ENCODE measurements around the gene SARDH.

SARDH gene

GRCh38 chr9:133656211-133657119, 81.7 kb downstream of the SARDH start:
- Histone ChIP-seq H3K36me3 (ENCODE audit: control insufficient read depth, low read depth, low read length) (no peaks in the 10 kb centered on the region), H3K27ac (ENCODE audit: low read length) (no peak overlapping the region), H3K4me1 (ENCODE audit: control insufficient read depth, low read depth, low read length) (peaks cover 10% of the 10 kb centered on the region), H3K9me3 (ENCODE audit: control insufficient read depth, low read depth, low read length) (no peaks in the 10 kb centered on the region), H3K27me3 (ENCODE audit: control insufficient read depth, insufficient read depth, low read length) (peaks cover 48% of the 10 kb centered on the region), H3K4me3 (ENCODE audit: low read length) (no peak overlapping the region), H3K9ac (ENCODE audit: low read length) (no peak overlapping the region)

GRCh38 chr9:133655701-133656100, 82.5 kb downstream of the SARDH start:
- Histone ChIP-seq H3K27ac (ENCODE audit: low read length) (no peak overlapping the region), H3K4me1 (ENCODE audit: control insufficient read depth, low read depth, low read length) (peaks cover 10% of the 10 kb centered on the region), H3K9me3 (ENCODE audit: control insufficient read depth, low read depth, low read length) (no peaks in the 10 kb centered on the region), H3K4me3 (ENCODE audit: low read length) (no peak overlapping the region), H3K36me3 (ENCODE audit: control insufficient read depth, low read depth, low read length) (no peaks in the 10 kb centered on the region), H3K27me3 (ENCODE audit: control insufficient read depth, insufficient read depth, low read length) (peaks cover 48% of the 10 kb centered on the region), H3K9ac (ENCODE audit: low read length) (no peak overlapping the region)

- H3K4me3 ChIP-seq (ENCODE audit: low read length), result no peak overlapping the region
- H3K27me3 ChIP-seq (ENCODE audit: control insufficient read depth, insufficient read depth, low read length), result peaks cover 42% of the 10 kb centered on the region
- H3K4me1 ChIP-seq (ENCODE audit: control insufficient read depth, low read depth, low read length), result peaks cover 10% of the 10 kb centered on the region
- H3K36me3 ChIP-seq (ENCODE audit: control insufficient read depth, low read depth, low read length), result no peaks in the 10 kb centered on the region
- H3K27ac ChIP-seq (ENCODE audit: low read length), result no peak overlapping the region
- H3K9ac ChIP-seq (ENCODE audit: low read length), result no peak overlapping the region
- no peaks in the 10 kb centered on the region for H3K9me3 ChIP-seq (ENCODE audit: control insufficient read depth, low read depth, low read length)
These were observed 83.2 kb downstream of the SARDH start for GRCh38 chr9:133654736-133655657.

DNA sequence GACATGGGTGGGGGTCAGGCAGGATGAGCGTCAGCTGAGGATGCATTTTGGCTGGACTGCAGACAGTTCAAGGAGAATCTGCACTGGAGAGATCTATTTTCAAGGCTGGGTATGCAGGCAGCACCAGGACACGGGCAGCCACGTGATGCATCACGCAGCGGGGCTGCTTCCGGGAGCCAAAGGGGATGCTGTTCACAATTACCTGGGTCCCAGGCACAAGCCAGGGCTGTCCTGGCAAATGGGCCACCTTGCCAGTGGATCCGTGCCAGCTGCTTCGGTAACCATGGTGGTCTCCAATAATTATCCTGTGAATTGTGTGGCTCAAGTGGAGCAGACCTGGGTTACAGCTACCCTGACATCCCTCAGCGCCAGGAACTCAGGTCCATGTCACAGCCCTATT, 84.5 kb downstream of the SARDH start:
- Histone ChIP-seq H3K9ac (ENCODE audit: low read length) (no peak overlapping the region), H3K9me3 (ENCODE audit: control insufficient read depth, low read depth, low read length) (no peaks in the 10 kb centered on the region), H3K4me3 (ENCODE audit: low read length) (no peak overlapping the region), H3K36me3 (ENCODE audit: control insufficient read depth, low read depth, low read length) (no peaks in the 10 kb centered on the region), H3K27ac (ENCODE audit: low read length) (no peak overlapping the region), H3K4me1 (ENCODE audit: control insufficient read depth, low read depth, low read length) (peaks cover 4% of the 10 kb centered on the region), H3K27me3 (ENCODE audit: control insufficient read depth, insufficient read depth, low read length) (peaks cover 29% of the 10 kb centered on the region)

DNA sequence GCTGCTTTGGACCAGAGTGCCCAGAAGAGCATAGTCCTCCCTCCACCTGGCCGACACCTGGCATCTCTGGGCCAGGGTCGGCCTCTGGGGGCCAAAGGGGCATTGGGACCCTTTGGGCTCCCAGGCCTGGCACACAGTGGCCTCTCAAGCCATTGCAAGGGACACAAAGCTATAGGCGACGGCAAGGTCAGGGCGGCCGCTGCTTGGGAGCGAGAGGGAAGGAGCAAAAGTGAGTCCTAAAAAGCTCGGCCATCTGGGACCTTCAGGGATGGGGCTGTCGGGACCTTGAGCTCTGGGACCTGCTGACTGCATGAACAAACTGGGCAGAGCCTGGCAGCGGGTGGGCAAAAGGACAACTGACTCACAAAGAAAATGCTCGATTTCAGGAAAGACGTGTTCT, 88.1 kb downstream of the SARDH start:
- Histone ChIP-seq H3K4me1 (ENCODE audit: control insufficient read depth, low read depth, low read length) (no peaks in the 10 kb centered on the region), H3K27ac (ENCODE audit: low read length) (no peak overlapping the region), H3K4me3 (ENCODE audit: low read length) (no peak overlapping the region), H3K27me3 (ENCODE audit: control insufficient read depth, insufficient read depth, low read length) (no peaks in the 10 kb centered on the region), H3K36me3 (ENCODE audit: control insufficient read depth, low read depth, low read length) (no peaks in the 10 kb centered on the region), H3K9ac (ENCODE audit: low read length) (no peak overlapping the region), H3K9me3 (ENCODE audit: control insufficient read depth, low read depth, low read length) (no peaks in the 10 kb centered on the region)

DNA sequence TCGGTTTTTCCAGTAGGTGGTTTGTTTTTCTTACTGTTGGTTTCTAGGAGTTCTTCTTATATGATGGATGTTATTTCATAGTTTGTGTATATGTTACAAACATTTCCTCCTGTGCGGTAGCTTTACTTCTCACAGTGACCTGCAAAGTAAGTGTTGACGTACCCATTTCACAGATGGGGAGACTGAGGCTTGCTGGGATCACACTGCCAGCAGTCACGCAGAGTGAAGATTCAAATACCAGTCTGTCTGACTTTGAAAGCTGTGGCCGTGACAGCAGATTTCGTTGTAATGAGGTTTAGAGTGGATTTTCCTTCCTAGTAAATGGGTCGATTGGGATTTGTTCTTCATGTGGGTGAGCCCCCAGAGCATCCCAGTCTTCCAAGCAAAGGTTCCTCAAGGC, 89.0 kb downstream of the SARDH start:
- Histone ChIP-seq H3K27me3 (ENCODE audit: control insufficient read depth, insufficient read depth, low read length) (no peaks in the 10 kb centered on the region), H3K9ac (ENCODE audit: low read length) (no peak overlapping the region), H3K36me3 (ENCODE audit: control insufficient read depth, low read depth, low read length) (no peaks in the 10 kb centered on the region), H3K4me1 (ENCODE audit: control insufficient read depth, low read depth, low read length) (no peaks in the 10 kb centered on the region), H3K4me3 (ENCODE audit: low read length) (no peak overlapping the region), H3K9me3 (ENCODE audit: control insufficient read depth, low read depth, low read length) (no peaks in the 10 kb centered on the region), H3K27ac (ENCODE audit: low read length) (no peak overlapping the region)

DNA sequence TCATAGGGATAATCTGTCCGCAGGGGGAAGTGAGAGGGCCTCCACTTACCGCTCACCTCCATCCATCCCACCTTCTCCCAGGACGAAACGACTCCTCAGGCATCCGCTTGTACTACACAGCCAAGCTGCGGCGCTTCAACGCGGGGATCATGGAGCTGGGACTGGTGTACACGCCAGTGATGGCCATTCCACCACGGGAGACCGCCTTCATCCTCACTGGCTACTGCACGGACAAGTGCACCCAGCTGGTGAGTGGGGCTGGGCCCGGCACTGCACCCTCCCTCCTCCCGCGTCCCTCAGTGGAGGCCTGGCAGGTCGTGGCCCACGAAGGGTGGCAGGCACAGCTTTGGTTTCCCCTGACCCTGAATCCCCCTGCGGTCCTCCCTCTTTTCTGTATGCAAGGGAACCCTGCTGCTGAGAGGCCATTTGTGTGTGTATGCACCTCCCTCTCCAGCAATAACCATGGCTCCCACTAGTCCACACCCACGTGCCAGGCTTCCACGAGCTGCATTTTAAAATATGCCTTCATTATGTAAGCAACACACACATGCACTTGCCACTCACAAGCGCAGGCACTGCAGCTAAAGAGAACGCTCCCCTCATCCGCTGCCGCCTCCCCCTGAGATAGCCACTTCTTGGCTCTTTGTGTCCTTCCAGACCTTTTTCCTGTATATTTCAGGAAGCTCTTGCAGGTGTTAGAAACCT, 90.2 kb downstream of the SARDH start:
- Histone ChIP-seq H3K4me1 (ENCODE audit: control insufficient read depth, low read depth, low read length) (no peaks in the 10 kb centered on the region), H3K36me3 (ENCODE audit: control insufficient read depth, low read depth, low read length) (no peaks in the 10 kb centered on the region), H3K27me3 (ENCODE audit: control insufficient read depth, insufficient read depth, low read length) (no peaks in the 10 kb centered on the region), H3K9me3 (ENCODE audit: control insufficient read depth, low read depth, low read length) (no peaks in the 10 kb centered on the region), H3K9ac (ENCODE audit: low read length) (no peak overlapping the region), H3K4me3 (ENCODE audit: low read length) (no peak overlapping the region), H3K27ac (ENCODE audit: low read length) (no peak overlapping the region)

DNA sequence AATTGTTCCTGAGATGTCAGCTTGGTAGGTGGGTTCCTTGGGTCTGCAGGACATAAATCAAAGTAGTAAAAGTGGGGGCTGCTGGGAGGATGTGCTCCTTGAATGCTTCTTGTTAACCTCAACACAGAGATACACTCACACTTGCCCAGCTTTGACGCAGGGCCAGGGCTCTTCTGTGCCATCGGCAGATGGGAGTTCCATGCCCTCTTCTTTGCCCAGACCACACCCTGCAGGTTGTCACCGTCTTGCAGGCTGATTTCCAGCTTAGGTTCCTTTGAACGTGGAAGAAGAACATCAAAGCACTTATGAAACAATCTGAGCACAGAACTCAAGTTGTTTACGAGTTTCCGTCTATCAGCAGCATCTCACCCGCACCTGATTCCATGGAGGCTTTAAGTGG, 91.0 kb downstream of the SARDH start:
- no peak overlapping the region for H3K4me3 ChIP-seq (ENCODE audit: low read length)
- no peaks in the 10 kb centered on the region for H3K36me3 ChIP-seq (ENCODE audit: control insufficient read depth, low read depth, low read length)
- no peak overlapping the region for H3K27ac ChIP-seq (ENCODE audit: low read length)
- H3K27me3 ChIP-seq (ENCODE audit: control insufficient read depth, insufficient read depth, low read length), result no peaks in the 10 kb centered on the region
- H3K9ac ChIP-seq (ENCODE audit: low read length), result no peak overlapping the region
- H3K4me1 ChIP-seq (ENCODE audit: control insufficient read depth, low read depth, low read length), result no peaks in the 10 kb centered on the region
- no peaks in the 10 kb centered on the region for H3K9me3 ChIP-seq (ENCODE audit: control insufficient read depth, low read depth, low read length)

GRCh38 chr9:133645021-133645765, 93.0 kb downstream of the SARDH start:
- H3K27me3 ChIP-seq (ENCODE audit: control insufficient read depth, insufficient read depth, low read length), result no peaks in the 10 kb centered on the region

DNA sequence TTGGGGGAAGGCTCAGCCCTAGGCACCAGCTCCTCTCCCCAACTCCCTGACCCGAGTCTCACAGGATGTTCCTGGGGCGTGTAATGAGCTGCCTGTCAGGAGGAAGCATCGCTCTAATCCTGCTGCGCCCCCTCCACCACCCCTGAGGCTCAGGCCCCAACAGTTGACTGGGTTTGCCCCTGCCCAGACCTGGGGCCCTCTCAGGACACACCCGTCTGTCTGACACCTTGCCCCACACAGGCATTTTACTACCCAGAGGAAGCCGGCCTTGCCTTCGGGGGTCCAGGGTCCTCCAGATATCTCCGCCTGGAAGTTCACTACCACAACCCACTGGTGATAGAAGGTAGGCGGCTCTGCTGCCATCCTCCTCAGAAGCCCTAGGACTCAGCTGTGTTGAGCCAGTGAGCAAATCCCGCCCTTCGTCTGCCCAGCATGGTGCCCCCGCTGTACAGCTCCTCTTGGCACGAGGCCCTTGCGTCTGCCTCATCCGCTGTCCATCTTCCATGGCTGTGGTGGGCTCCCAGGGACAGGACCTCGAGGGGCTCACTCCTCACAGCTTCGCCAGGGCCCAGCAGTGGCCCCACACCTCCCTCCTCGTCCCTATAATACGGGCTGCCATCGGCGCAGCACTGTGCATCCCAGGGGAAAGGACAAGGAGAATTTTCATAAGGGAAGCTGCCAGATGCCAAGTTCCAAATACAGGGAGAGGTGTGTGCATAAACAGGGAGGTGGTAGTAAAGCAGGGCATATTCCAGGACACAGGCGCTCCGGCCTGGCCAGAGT, 94.0 kb downstream of the SARDH start:
- no peaks in the 10 kb centered on the region for H3K27me3 ChIP-seq (ENCODE audit: control insufficient read depth, insufficient read depth, low read length)
- no peak overlapping the region for H3K9ac ChIP-seq (ENCODE audit: low read length)
- no peaks in the 10 kb centered on the region for H3K9me3 ChIP-seq (ENCODE audit: control insufficient read depth, low read depth, low read length)
- H3K27ac ChIP-seq (ENCODE audit: low read length), result no peak overlapping the region
- H3K4me1 ChIP-seq (ENCODE audit: control insufficient read depth, low read depth, low read length), result no peaks in the 10 kb centered on the region
- no peaks in the 10 kb centered on the region for H3K36me3 ChIP-seq (ENCODE audit: control insufficient read depth, low read depth, low read length)
- H3K4me3 ChIP-seq (ENCODE audit: low read length), result no peak overlapping the region

More at GRCh38 chr9:133645021-133645765, 93.0 kb downstream of the SARDH start:
- H3K4me3 ChIP-seq (ENCODE audit: low read length), result no peak overlapping the region
- no peaks in the 10 kb centered on the region for H3K36me3 ChIP-seq (ENCODE audit: control insufficient read depth, low read depth, low read length)
- no peaks in the 10 kb centered on the region for H3K4me1 ChIP-seq (ENCODE audit: control insufficient read depth, low read depth, low read length)
- H3K27ac ChIP-seq (ENCODE audit: low read length), result no peak overlapping the region
- no peaks in the 10 kb centered on the region for H3K9me3 ChIP-seq (ENCODE audit: control insufficient read depth, low read depth, low read length)
- no peak overlapping the region for H3K9ac ChIP-seq (ENCODE audit: low read length)
